ENCODE results near the gene SUSD3.
A peak's percentile ranks its signal among the peaks of the same experiment; 100 is the strongest.

The SUSD3 gene

DNA sequence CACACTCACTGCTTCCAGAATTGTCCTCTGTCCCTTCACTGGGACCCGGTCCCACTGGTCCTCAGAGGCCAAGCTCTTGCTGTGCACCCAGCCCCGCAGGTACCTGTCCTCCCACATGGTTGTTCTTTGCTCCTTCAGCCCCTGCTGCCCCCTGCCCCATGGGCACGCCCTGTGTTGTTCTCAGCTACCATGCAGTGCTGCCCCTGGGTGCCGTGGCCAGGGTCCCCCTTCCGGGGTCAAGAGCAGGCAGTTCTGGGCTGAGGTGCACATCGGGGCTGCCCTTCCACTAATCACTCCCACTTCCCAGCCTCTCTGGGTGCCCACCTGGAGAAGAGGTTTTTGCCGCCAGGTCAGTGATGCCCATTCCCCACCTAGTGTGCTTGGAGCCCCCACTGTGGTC, 31.9 kb upstream of the SUSD3 start:
- no peak overlapping the region for H3K4me3 ChIP-seq (ENCODE audit: low read depth, low read length)
- no peak for TF ChIP-seq POLR2A (IDR thresholded peaks at IDR 0.05; ENCODE audit: extremely low read depth, insufficient read length)
- no peak for TF ChIP-seq MYC (IDR thresholded peaks at IDR 0.05; ENCODE audit: low read depth, low read length)
- TF ChIP-seq, protein P1, sequence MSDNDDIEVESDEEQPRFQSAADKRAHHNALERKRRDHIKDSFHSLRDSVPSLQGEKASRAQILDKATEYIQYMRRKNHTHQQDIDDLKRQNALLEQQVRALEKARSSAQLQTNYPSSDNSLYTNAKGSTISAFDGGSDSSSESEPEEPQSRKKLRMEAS (IDR thresholded peaks at IDR 0.05; ENCODE audit: low read depth, low read length), result no peak
- TF ChIP-seq, protein P2, sequence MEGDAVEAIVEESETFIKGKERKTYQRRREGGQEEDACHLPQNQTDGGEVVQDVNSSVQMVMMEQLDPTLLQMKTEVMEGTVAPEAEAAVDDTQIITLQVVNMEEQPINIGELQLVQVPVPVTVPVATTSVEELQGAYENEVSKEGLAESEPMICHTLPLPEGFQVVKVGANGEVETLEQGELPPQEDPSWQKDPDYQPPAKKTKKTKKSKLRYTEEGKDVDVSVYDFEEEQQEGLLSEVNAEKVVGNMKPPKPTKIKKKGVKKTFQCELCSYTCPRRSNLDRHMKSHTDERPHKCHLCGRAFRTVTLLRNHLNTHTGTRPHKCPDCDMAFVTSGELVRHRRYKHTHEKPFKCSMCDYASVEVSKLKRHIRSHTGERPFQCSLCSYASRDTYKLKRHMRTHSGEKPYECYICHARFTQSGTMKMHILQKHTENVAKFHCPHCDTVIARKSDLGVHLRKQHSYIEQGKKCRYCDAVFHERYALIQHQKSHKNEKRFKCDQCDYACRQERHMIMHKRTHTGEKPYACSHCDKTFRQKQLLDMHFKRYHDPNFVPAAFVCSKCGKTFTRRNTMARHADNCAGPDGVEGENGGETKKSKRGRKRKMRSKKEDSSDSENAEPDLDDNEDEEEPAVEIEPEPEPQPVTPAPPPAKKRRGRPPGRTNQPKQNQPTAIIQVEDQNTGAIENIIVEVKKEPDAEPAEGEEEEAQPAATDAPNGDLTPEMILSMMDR (IDR thresholded peaks at IDR 0.05; ENCODE audit: low read depth, low read length), result no peak
- no peak for DNase-seq (ENCODE audit: low read depth)

DNA sequence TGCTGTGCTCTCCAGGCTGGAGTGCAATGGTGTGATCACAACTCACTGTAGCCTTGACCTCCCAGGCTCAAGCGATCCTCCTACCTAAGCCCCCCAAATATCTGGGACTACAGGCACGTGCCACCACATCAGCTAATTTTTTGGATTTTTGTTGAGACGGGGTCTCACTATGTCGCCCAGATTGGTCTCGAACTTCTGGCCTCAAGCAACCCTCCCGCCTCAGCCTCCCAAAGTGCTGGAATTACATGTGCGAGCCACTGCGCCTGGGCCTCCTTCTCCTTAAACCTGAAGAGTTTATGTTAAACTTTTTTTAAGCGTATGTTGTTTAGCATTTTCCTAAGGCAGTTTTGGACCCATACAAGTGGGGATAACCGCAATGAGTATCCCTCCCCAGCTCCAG, 30.8 kb upstream of the SUSD3 start:
- TF ChIP-seq, protein P1 (IDR thresholded peaks at IDR 0.05; ENCODE audit: low read depth, low read length), result no peak
- TF ChIP-seq MYC (IDR thresholded peaks at IDR 0.05; ENCODE audit: low read depth, low read length) (no peak), POLR2A (IDR thresholded peaks at IDR 0.05; ENCODE audit: extremely low read depth, insufficient read length) (no peak)
- TF ChIP-seq, protein P2 (IDR thresholded peaks at IDR 0.05; ENCODE audit: low read depth, low read length), result no peak
- no peak overlapping the region for H3K4me3 ChIP-seq (ENCODE audit: low read depth, low read length)
- no peak for DNase-seq (ENCODE audit: low read depth)

DNA sequence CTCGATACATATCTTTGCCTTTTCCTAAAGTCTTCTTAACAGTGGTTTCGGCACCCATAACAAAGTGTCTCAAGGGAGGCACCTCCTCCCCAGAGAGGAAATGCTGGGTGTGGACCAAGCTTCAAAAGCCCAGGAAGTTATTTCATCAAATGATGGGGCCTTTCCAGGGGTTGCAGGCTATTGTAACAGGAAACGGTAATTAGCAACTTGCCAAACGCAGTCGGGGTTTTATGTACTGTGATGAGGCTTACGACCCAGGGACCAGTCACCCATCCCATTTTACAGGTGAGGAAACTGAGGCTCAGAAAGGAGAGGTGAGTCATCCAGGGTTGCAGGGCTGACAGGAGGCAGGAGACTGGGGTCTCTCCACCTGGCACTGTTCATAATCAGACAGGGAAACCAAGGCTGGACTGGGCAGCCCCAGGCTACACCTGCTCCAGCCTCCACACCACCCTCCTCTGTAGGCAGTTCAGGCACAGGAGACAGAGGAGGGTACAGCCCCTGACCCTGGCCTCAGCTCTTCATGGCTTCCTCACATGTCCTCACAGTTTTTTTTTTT, 30.0 kb upstream of the SUSD3 start:
- DNase-seq (ENCODE audit: low read depth), result peak; percentile 98
- TF ChIP-seq POLR2A (IDR thresholded peaks at IDR 0.05; ENCODE audit: extremely low read depth, insufficient read length), result no peak
- TF ChIP-seq, protein P2 (IDR thresholded peaks at IDR 0.05; ENCODE audit: low read depth, low read length), result no peak
- TF ChIP-seq, protein P1 (IDR thresholded peaks at IDR 0.05; ENCODE audit: low read depth, low read length), result no peak
- no peak for TF ChIP-seq MYC (IDR thresholded peaks at IDR 0.05; ENCODE audit: low read depth, low read length)
- no peak overlapping the region for H3K4me3 ChIP-seq (ENCODE audit: low read depth, low read length)

DNA sequence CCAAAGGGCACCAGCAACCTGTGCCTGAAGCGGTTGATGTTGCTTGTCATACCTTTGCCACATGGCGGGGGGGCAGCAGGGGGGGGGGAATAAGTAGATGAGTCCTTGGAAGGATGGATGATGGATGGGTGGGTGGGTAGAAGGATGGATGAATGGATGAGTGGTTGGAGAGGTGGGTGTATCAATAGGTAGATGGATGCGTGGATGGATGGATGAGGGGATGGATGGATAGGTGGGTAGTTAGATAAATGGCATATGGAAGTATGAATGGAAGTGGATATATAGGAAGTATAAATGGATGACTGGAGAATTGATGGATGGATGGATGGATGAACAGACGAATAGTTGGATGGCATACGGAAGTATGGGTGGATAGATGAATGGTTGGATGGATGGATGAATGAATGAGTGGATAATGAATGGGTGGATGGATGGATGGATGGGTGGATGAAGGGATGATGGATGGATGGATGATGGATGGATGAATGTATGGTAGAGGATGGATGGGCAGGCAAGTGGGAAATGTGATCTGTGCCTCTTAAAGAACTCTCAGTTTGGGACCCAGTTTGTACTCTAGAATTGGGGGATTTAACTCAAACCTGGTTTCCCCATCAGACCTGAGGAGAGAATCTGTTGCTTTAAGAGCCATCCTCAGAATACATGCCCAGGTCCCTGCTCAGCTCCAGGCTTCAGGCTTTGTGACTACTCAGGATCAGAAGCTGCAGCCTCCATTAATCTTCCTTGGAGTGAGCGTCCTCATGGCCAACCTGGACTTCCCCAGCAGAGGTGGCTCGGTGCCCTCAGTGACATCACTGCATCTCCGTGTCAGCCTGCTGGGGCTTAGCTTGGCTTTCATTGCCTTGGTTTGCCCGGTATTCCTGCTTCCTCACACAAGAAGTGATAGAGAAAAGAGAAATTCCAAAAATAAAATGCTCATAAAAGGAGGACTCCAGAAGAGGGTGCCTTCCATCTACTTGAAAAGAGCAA, 27.6 kb upstream of the SUSD3 start:
- DNase-seq (ENCODE audit: low read depth), result no peak
- no peak overlapping the region for H3K4me3 ChIP-seq (ENCODE audit: low read depth, low read length)
- TF ChIP-seq POLR2A (IDR thresholded peaks at IDR 0.05; ENCODE audit: extremely low read depth, insufficient read length), result no peak
- TF ChIP-seq, protein P1 (IDR thresholded peaks at IDR 0.05; ENCODE audit: low read depth, low read length), result no peak
- no peak for TF ChIP-seq MYC (IDR thresholded peaks at IDR 0.05; ENCODE audit: low read depth, low read length)
- TF ChIP-seq, protein P2 (IDR thresholded peaks at IDR 0.05; ENCODE audit: low read depth, low read length), result no peak

DNA sequence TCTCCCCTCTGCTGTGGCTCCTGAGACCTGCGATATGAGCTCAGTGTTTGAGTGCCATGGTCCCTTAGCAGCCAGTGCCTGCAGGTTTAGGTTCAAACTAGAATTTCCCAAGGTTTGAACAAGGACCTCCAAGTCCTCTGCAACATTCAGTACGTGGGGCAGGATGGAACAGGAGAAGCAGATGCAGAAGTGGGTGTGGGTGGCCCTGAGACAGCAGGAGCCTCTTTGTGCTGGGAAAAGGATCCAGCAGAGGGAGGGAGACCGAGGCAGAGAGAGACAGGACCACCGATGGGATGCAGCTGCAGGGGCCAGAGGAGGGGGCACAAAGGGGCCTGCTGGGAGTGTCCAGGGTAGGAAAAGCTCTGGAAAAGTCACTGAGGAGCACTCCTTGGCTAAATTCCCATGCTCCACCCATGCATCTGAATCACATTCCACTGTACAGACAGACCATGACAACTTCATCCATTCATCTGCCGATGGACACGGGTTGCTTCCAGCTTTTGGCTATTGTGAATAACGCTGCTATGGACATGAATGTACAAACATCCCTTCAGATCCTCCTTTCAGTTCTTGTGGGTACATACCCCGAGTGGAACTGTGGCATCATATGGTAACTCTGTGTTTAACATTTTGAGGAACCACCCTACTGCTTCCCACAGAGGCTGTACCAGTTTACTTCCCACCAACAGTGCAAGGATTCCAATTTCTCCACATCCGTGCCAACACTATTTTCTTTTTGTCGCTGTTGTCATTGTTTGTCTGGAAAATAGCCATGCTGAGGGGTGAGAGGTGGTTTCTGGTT, 26.7 kb upstream of the SUSD3 start:
- no peak overlapping the region for H3K4me3 ChIP-seq (ENCODE audit: low read depth, low read length)
- TF ChIP-seq, protein P1 (IDR thresholded peaks at IDR 0.05; ENCODE audit: low read depth, low read length), result no peak
- TF ChIP-seq, protein P2 (IDR thresholded peaks at IDR 0.05; ENCODE audit: low read depth, low read length), result no peak
- no peak for TF ChIP-seq POLR2A (IDR thresholded peaks at IDR 0.05; ENCODE audit: extremely low read depth, insufficient read length)
- TF ChIP-seq MYC (IDR thresholded peaks at IDR 0.05; ENCODE audit: low read depth, low read length), result no peak
- no peak for DNase-seq (ENCODE audit: low read depth)

Measured in NB4 (cell line).